HCT116 (cell line): ENCODE results near the gene ACTN2. TPM values are rescaled to one million over a fixed set of nuclear protein-coding genes. Genes with fewer than 3 reads are reported as not detected.

Experiments
- ATAC-seq: fragments of 200-7000 bp; cut with Tn5 transposase; 2 replicates; pipeline ENCODE4 v1.9.1; 2020; ENCODE audit warnings: mild to moderate bottlenecking, moderate library complexity
- BruUV-seq: library from RNA; stranded (reverse); fragments of 400-500 nt; replicated peaks from 2 replicates; lab custom pipeline; 2021; lab: Mats Ljungman, UMichigan
- CTCF ChIA-PET: fragments of 300-600 bp; sonication (Branson Sonifier 250); formaldehyde crosslinking; loops from one replicate; lab custom pipeline; 2021; ENCODE audit warnings: antibody characterized with exemption; lab: Charles Lee
- POLR2A ChIA-PET: fragments of 300-600, 350-600 bp; sonication (Branson Sonifier 250); formaldehyde crosslinking; loops from one replicate; lab custom pipeline; 2021; ENCODE audit warnings: antibody characterized with exemption; lab: Charles Lee
- RAD21 ChIA-PET, 2 experiments: fragments of 300-600 bp; sonication (Branson Sonifier 250); formaldehyde crosslinking; loops; one replicate each; lab custom pipeline; 2023; ENCODE audit warnings: low total read pairs in 2 of 2; ENCODE audit not compliant: uncharacterized antibody in 2 of 2, unreplicated experiment in 2 of 2, low non-redundant PET in 1 of 2; lab: Charles Lee
- DNase-seq: peaks from one replicate; pipeline ENCODE4 v3.0.0-alpha.2; 2010; ENCODE audit warnings: low read depth, low spot score
- H2AFZ ChIP-seq: fragments of 200-600 bp; shearing (Covaris generic), sonication (generic); 2 replicates; pipeline ENCODE4 v1.6.1; 2017; ENCODE audit warnings: low read depth, mixed run types, mixed read lengths, antibody characterized with exemption, low read length; ENCODE audit not compliant: poor library complexity, severe bottlenecking
- H3K27ac ChIP-seq: 2 replicates; pipeline ENCODE4 v1.5.1; 2012; ENCODE audit warnings: low read depth, low read length
- H3K27me3 ChIP-seq: fragments of 200-600 bp; sonication (generic); 2 replicates; pipeline ENCODE4 v1.6.1; 2016; ENCODE audit warnings: mixed run types, low read length, mixed read lengths; ENCODE audit not compliant: insufficient read depth
- H3K36me3 ChIP-seq, 2 experiments: fragments of 200-500 bp in 1 of 2; fragments of 200-600 bp in 1 of 2; sonication (Bioruptor generic) in 1 of 2; sonication (generic) in 1 of 2; 2 replicates each; pipeline versions ENCODE4 v1.5.1 to v1.6.1; 2014 to 2016; ENCODE audit warnings: low read length in 2 of 2, inconsistent platforms in 1 of 2, mixed read lengths in 1 of 2, mixed run types in 1 of 2; ENCODE audit not compliant: insufficient read depth in 2 of 2, control insufficient read depth in 1 of 2
- H3K4me1 ChIP-seq, 2 experiments: fragments of 200-600 bp in 1 of 2; sonication (generic) in 1 of 2; 2 replicates each; pipeline versions ENCODE4 v1.5.1 to v1.6.1; 2012 to 2017; ENCODE audit warnings: low read length in 2 of 2, inconsistent platforms in 1 of 2, mild to moderate bottlenecking in 1 of 2, mixed read lengths in 1 of 2, mixed run types in 1 of 2, moderate library complexity in 1 of 2; ENCODE audit not compliant: insufficient read depth in 2 of 2, control insufficient read depth in 1 of 2
- H3K4me2 ChIP-seq: fragments of 200-600 bp; sonication (generic); 2 replicates; pipeline ENCODE4 v1.6.1; 2017; ENCODE audit warnings: mixed run types, low read length, mixed read lengths
- H3K4me3 ChIP-seq, 2 experiments: fragments of 200-600 bp in 1 of 2; sonication (generic) in 1 of 2; replicated peaks in 1 of 2; 2 replicates each; pipeline ENCODE4 v1.5.1; 2011 to 2016; ENCODE audit warnings: low read length in 2 of 2, control low read depth in 1 of 2, low read depth in 1 of 2, mild to moderate bottlenecking in 1 of 2, mixed read lengths in 1 of 2, mixed run types in 1 of 2
- H3K79me2 ChIP-seq: fragments of 200-600 bp; sonication (generic); 2 replicates; pipeline ENCODE4 v1.6.1; 2017; ENCODE audit warnings: mild to moderate bottlenecking, mixed run types, low read length, moderate library complexity, mixed read lengths; ENCODE audit not compliant: insufficient read depth
- H3K9ac ChIP-seq: fragments of 200-600 bp; sonication (generic); 2 replicates; pipeline ENCODE4 v1.6.1; 2016; ENCODE audit warnings: low read length, mixed read lengths
- H3K9me2 ChIP-seq: fragments of 200-600 bp; sonication (generic), shearing (Covaris generic); 2 replicates; pipeline ENCODE4 v1.6.1; 2017; ENCODE audit warnings: mixed run types, mild to moderate bottlenecking, moderate library complexity; ENCODE audit not compliant: insufficient read depth
- H3K9me3 ChIP-seq, 2 experiments: fragments of 200-500 bp in 1 of 2; fragments of 200-600 bp in 1 of 2; sonication (Bioruptor generic) in 1 of 2; sonication (generic) in 1 of 2; 2 replicates each; pipeline ENCODE4 v1.6.1; 2014 to 2017; ENCODE audit warnings: low read length in 2 of 2, mixed read lengths in 2 of 2, inconsistent platforms in 1 of 2, low read depth in 1 of 2, mild to moderate bottlenecking in 1 of 2, mixed run types in 1 of 2, moderate library complexity in 1 of 2; ENCODE audit not compliant: control insufficient read depth in 1 of 2, insufficient read depth in 1 of 2
- H4K20me1 ChIP-seq: fragments of 200-600 bp; sonication (generic), shearing (Covaris generic); 2 replicates; pipeline ENCODE4 v1.6.1; 2017; ENCODE audit warnings: mixed run types, mild to moderate bottlenecking, moderate library complexity; ENCODE audit not compliant: insufficient read depth
- EGR1 ChIP-seq: IDR thresholded peaks from 2 replicates; pipeline ENCODE4 v1.6.1; 2012; ENCODE audit warnings: low read depth
- SIN3A ChIP-seq: IDR thresholded peaks from 2 replicates; pipeline ENCODE4 v1.6.1; 2012; ENCODE audit warnings: low read depth
- TCF7L2 ChIP-seq: IDR thresholded peaks from 2 replicates; pipeline ENCODE4 v1.7.0; 2011; ENCODE audit warnings: borderline replicate concordance, inconsistent platforms; ENCODE audit not compliant: insufficient read depth, insufficient read length; ENCODE audit errors: extremely low read depth
- ZFX ChIP-seq: fragments of 450-650 bp; IDR thresholded peaks from 2 replicates; pipeline ENCODE4 v1.6.1; 2017
- intact Hi-C: fragments of 100-400 bp; cut with micrococcal nuclease; formaldehyde crosslinking; loops from 2 replicates; pipeline ENCODE4 v1.10.0; 2022
- total RNA-seq: library from RNA; stranded (reverse); gene quantifications from one replicate; pipeline ENCODE4 v1.2.1, GENCODE V29; 2021; ENCODE audit not compliant: unreplicated experiment
- TF ChIP-seq, protein P1 (sequence below), 3 experiments: fragments of 200-600 bp in 1 of 3; sonication (generic) in 1 of 3; IDR thresholded peaks in 2 of 3; conservative IDR thresholded peaks in 1 of 3; 2 replicates each; pipeline ENCODE4 v1.5.1; 2012 to 2017; ENCODE audit warnings: low read depth in 2 of 3, low read length in 2 of 3, antibody characterized with exemption in 1 of 3, borderline replicate concordance in 1 of 3, control low read depth in 1 of 3, mild to moderate bottlenecking in 1 of 3, mixed read lengths in 1 of 3, mixed run types in 1 of 3, moderate library complexity in 1 of 3; ENCODE audit not compliant: insufficient read depth in 1 of 3

ACTN2 gene
- total RNA-seq, 1 experiment from 2014 or later: 0.20 TPM

- Histone ChIP-seq H3K4me3 (no peak overlapping the region), H3K36me3 (no peaks in the 10 kb centered on the region), H3K27ac (no peak overlapping the region), H2AFZ (no peak overlapping the region), H3K4me1 (no peaks in the 10 kb centered on the region), H3K4me2 (no peak overlapping the region), H3K27me3 (no peaks in the 10 kb centered on the region), H3K79me2 (no peaks in the 10 kb centered on the region), H4K20me1 (no peaks in the 10 kb centered on the region), H3K9ac (no peak overlapping the region), H3K9me3 (no peaks in the 10 kb centered on the region), H3K9me2 (no peaks in the 10 kb centered on the region)
- intact Hi-C loops: no loop called here
- TF ChIP-seq SIN3A: no peak
- no peak for TF ChIP-seq EGR1
- TF ChIP-seq TCF7L2: no peak
- no peak for TF ChIP-seq ZFX
- TF ChIP-seq, protein P1, sequence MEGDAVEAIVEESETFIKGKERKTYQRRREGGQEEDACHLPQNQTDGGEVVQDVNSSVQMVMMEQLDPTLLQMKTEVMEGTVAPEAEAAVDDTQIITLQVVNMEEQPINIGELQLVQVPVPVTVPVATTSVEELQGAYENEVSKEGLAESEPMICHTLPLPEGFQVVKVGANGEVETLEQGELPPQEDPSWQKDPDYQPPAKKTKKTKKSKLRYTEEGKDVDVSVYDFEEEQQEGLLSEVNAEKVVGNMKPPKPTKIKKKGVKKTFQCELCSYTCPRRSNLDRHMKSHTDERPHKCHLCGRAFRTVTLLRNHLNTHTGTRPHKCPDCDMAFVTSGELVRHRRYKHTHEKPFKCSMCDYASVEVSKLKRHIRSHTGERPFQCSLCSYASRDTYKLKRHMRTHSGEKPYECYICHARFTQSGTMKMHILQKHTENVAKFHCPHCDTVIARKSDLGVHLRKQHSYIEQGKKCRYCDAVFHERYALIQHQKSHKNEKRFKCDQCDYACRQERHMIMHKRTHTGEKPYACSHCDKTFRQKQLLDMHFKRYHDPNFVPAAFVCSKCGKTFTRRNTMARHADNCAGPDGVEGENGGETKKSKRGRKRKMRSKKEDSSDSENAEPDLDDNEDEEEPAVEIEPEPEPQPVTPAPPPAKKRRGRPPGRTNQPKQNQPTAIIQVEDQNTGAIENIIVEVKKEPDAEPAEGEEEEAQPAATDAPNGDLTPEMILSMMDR (IDR thresholded peaks at IDR 0.05 in 2 of 3, conservative IDR thresholded peaks at IDR 0.05 in 1 of 3; ENCODE audit: borderline replicate concordance in 1 of 3, insufficient read depth in 1 of 3, low read depth in 2 of 3, low read length in 2 of 3): no peak
- DNase-seq (no peak), ATAC-seq (no peak)
- no TSS peak for BruUV-seq
- RAD21 ChIA-PET: no interaction called here
- POLR2A ChIA-PET: no interaction called here
- CTCF ChIA-PET: no interaction called here
Measured at GRCh38 chr1:236728752-236729151, 42.5 kb downstream of the ACTN2 start.

GRCh38 chr1:236733653-236734052, 47.4 kb downstream of the ACTN2 start:
- no peak for TF ChIP-seq EGR1
- H3K36me3 ChIP-seq: no peaks in the 10 kb centered on the region
- no peak overlapping the region for H3K4me3 ChIP-seq
- RAD21 ChIA-PET: no interaction called here
- H3K4me2 ChIP-seq: no peak overlapping the region
- no peaks in the 10 kb centered on the region for H3K9me2 ChIP-seq
- no peak overlapping the region for H3K27ac ChIP-seq
- DNase-seq (no peak), ATAC-seq (no peak)
- CTCF ChIA-PET: no interaction called here
- H3K4me1 ChIP-seq: no peaks in the 10 kb centered on the region
- H3K79me2 ChIP-seq: no peaks in the 10 kb centered on the region
- POLR2A ChIA-PET: no interaction called here
- H3K27me3 ChIP-seq: no peaks in the 10 kb centered on the region
- H4K20me1 ChIP-seq: no peaks in the 10 kb centered on the region
- no TSS peak for BruUV-seq
- no peak overlapping the region for H3K9ac ChIP-seq
- H3K9me3 ChIP-seq: no peaks in the 10 kb centered on the region
- H2AFZ ChIP-seq: no peak overlapping the region
- intact Hi-C loops: no loop called here
